Activated naive CD8-positive, alpha-beta T cell treated with anti-CD3 and anti-CD28 coated beads for 36 hours (primary cell): Measurements from ENCODE around the gene ARFRP1. TPM values are rescaled to one million over a fixed set of nuclear protein-coding genes. Genes with fewer than 3 reads are reported as not detected.
"Not testable (repeated sequence)": the region's sequence is repeated elsewhere in the genome, so short reads cannot be mapped to it uniquely, and the experiment has no call there.

ENCODE experiments used
- DNase-seq: peaks from one replicate; pipeline ENCODE4 v3.0.0; 2021
- H3K27ac Mint-ChIP-seq: one replicate; pipeline ENCODE4 v1.8.0; 2022; ENCODE audit warnings: mild to moderate bottlenecking, moderate library complexity, mixed read lengths
- H3K27me3 Mint-ChIP-seq: one replicate; pipeline ENCODE4 v1.8.0; 2022; ENCODE audit warnings: mild to moderate bottlenecking, mixed read lengths
- H3K36me3 Mint-ChIP-seq: one replicate; pipeline ENCODE4 v1.8.0; 2021; ENCODE audit warnings: mild to moderate bottlenecking, mixed read lengths
- H3K4me1 Mint-ChIP-seq: one replicate; pipeline ENCODE4 v1.8.0; 2021; ENCODE audit warnings: mixed read lengths
- H3K4me3 Mint-ChIP-seq: one replicate; pipeline ENCODE4 v1.8.0; 2022; ENCODE audit warnings: mild to moderate bottlenecking, moderate library complexity, mixed read lengths
- H3K9me3 Mint-ChIP-seq: one replicate; pipeline ENCODE4 v1.8.0; 2022; ENCODE audit warnings: mixed read lengths
- total RNA-seq, 2 experiments: library from RNA; stranded (reverse); gene quantifications; one replicate each; pipeline ENCODE4 v1.2.3, GENCODE V29; 2021

The ARFRP1 gene
- total RNA-seq, 2 experiments from 2014 or later = 49.5 to 50.1 TPM

GRCh38 chr20:63738687-63739129, 30.9 kb upstream of the ARFRP1 start:
- Mint-ChIP-seq H3K4me1 (peaks cover 23% of the 10 kb centered on the region), H3K4me3 (no peak overlapping the region), H3K27me3 (no peaks in the 10 kb centered on the region), H3K27ac (no peak overlapping the region), H3K36me3 (peaks cover 6% of the 10 kb centered on the region), H3K9me3 (no peaks in the 10 kb centered on the region)
- peak; percentile 37 for DNase-seq

GRCh38 chr20:63737945-63738686, 30.3 kb upstream of the ARFRP1 start:
- Mint-ChIP-seq H3K27me3 (no peaks in the 10 kb centered on the region), H3K27ac (no peak overlapping the region), H3K4me1 (peaks cover 23% of the 10 kb centered on the region), H3K9me3 (no peaks in the 10 kb centered on the region), H3K36me3 (peaks cover 8% of the 10 kb centered on the region), H3K4me3 (peak overlapping the region; percentile 25)
- peak; percentile 35 for DNase-seq

- H3K27ac Mint-ChIP-seq = no peak overlapping the region
- H3K36me3 Mint-ChIP-seq = peaks cover 8% of the 10 kb centered on the region
- no peak overlapping the region for H3K4me3 Mint-ChIP-seq
- H3K4me1 Mint-ChIP-seq = peaks cover 23% of the 10 kb centered on the region
- no peaks in the 10 kb centered on the region for H3K9me3 Mint-ChIP-seq
- DNase-seq = no peak
- H3K27me3 Mint-ChIP-seq = no peaks in the 10 kb centered on the region
These were observed 29.8 kb upstream of the ARFRP1 start for GRCh38 chr20:63737695-63737944.

- peak; percentile 72 for DNase-seq
- H3K27ac Mint-ChIP-seq = peak overlapping the region; percentile 60
- H3K4me1 Mint-ChIP-seq = peaks cover 23% of the 10 kb centered on the region
- peaks cover 8% of the 10 kb centered on the region for H3K36me3 Mint-ChIP-seq
- H3K27me3 Mint-ChIP-seq = no peaks in the 10 kb centered on the region
- H3K4me3 Mint-ChIP-seq = peak overlapping the region; percentile 66
- H3K9me3 Mint-ChIP-seq = no peaks in the 10 kb centered on the region
These were observed 29.3 kb upstream of the ARFRP1 start for GRCh38 chr20:63736893-63737694.

- Mint-ChIP-seq H3K4me3 (peak within 1 kb of the TSS; percentile 66), H3K27me3 (no peaks in the 10 kb centered on the region), H3K27ac (peak within 1 kb of the TSS; percentile 60), H3K9me3 (no peaks in the 10 kb centered on the region), H3K36me3 (peaks cover 8% of the 10 kb centered on the region), H3K4me1 (peaks cover 23% of the 10 kb centered on the region)
- DNase-seq = peak; percentile 77
These were observed 28.3 kb upstream of the ARFRP1 start, which contains the start of gene LIME1 for GRCh38 chr20:63735859-63736718. Gene LIME1, plus strand, starts transcription at chr20:63736664. Its CDS starts 886 bp downstream, at chr20:63737550.

- no peak overlapping the region for H3K4me3 Mint-ChIP-seq
- no peak overlapping the region for H3K27ac Mint-ChIP-seq
- no peak for DNase-seq
These were observed 27.4 kb upstream of the ARFRP1 start for GRCh38 chr20:63734946-63735858.

GRCh38 chr20:63734111-63734945, 26.6 kb upstream of the ARFRP1 start:
- Mint-ChIP-seq H3K4me1 (peaks cover 29% of the 10 kb centered on the region), H3K27me3 (no peaks in the 10 kb centered on the region), H3K27ac (peak overlapping the region; percentile 28), H3K4me3 (peak overlapping the region; percentile 18), H3K9me3 (peaks cover 3% of the 10 kb centered on the region), H3K36me3 (peaks cover 8% of the 10 kb centered on the region)
- no peak for DNase-seq

More at GRCh38 chr20:63734946-63735858, 27.4 kb upstream of the ARFRP1 start:
- H3K36me3 Mint-ChIP-seq = peaks cover 8% of the 10 kb centered on the region
- H3K9me3 Mint-ChIP-seq = no peaks in the 10 kb centered on the region
- H3K27me3 Mint-ChIP-seq = no peaks in the 10 kb centered on the region
- H3K4me1 Mint-ChIP-seq = peaks cover 23% of the 10 kb centered on the region

- DNase-seq = no peak
- Mint-ChIP-seq H3K9me3 (peaks cover 4% of the 10 kb centered on the region), H3K4me1 (peaks cover 35% of the 10 kb centered on the region), H3K27ac (no peak overlapping the region), H3K4me3 (peak overlapping the region; percentile 18), H3K36me3 (peaks cover 9% of the 10 kb centered on the region), H3K27me3 (no peaks in the 10 kb centered on the region)
These were observed 25.9 kb upstream of the ARFRP1 start for GRCh38 chr20:63733579-63734081.

GRCh38 chr20:63733117-63733516, 25.3 kb upstream of the ARFRP1 start:
- H3K27me3 Mint-ChIP-seq = no peaks in the 10 kb centered on the region
- DNase-seq = no peak
- no peak overlapping the region for H3K4me3 Mint-ChIP-seq
- H3K9me3 Mint-ChIP-seq = peaks cover 7% of the 10 kb centered on the region
- H3K27ac Mint-ChIP-seq = no peak overlapping the region
- H3K36me3 Mint-ChIP-seq = peaks cover 14% of the 10 kb centered on the region
- H3K4me1 Mint-ChIP-seq = peaks cover 40% of the 10 kb centered on the region

- peaks cover 18% of the 10 kb centered on the region for H3K36me3 Mint-ChIP-seq
These were observed 24.6 kb upstream of the ARFRP1 start for GRCh38 chr20:63732118-63733095.

GRCh38 chr20:63731410-63731809, 23.6 kb upstream of the ARFRP1 start:
- no peak overlapping the region for H3K27ac Mint-ChIP-seq
- H3K27me3 Mint-ChIP-seq = no peaks in the 10 kb centered on the region
- peaks cover 25% of the 10 kb centered on the region for H3K36me3 Mint-ChIP-seq
- no peak for DNase-seq
- no peak overlapping the region for H3K4me3 Mint-ChIP-seq
- peaks cover 45% of the 10 kb centered on the region for H3K4me1 Mint-ChIP-seq
- H3K9me3 Mint-ChIP-seq = peaks cover 7% of the 10 kb centered on the region

More at GRCh38 chr20:63732118-63733095, 24.6 kb upstream of the ARFRP1 start:
- H3K9me3 Mint-ChIP-seq = peaks cover 7% of the 10 kb centered on the region
- no peaks in the 10 kb centered on the region for H3K27me3 Mint-ChIP-seq
- peaks cover 46% of the 10 kb centered on the region for H3K4me1 Mint-ChIP-seq
- H3K27ac Mint-ChIP-seq = no peak overlapping the region
- DNase-seq = no peak
- no peak overlapping the region for H3K4me3 Mint-ChIP-seq

- peaks cover 33% of the 10 kb centered on the region for H3K36me3 Mint-ChIP-seq
- not testable (repeated sequence) for H3K4me3 Mint-ChIP-seq, H3K27ac Mint-ChIP-seq, H3K27me3 Mint-ChIP-seq, DNase-seq
- H3K9me3 Mint-ChIP-seq = peaks cover 11% of the 10 kb centered on the region
- peaks cover 37% of the 10 kb centered on the region for H3K4me1 Mint-ChIP-seq
These were observed 22.5 kb upstream of the ARFRP1 start for GRCh38 chr20:63730189-63730733.
